GM20000 (cell line): ENCODE results near the gene FBXW5.

Source experiments
- DNase-seq: peaks from one replicate; pipeline ENCODE4 v3.0.0; 2012; ENCODE audit warnings: low spot score
- TF ChIP-seq, protein P1 (sequence below): IDR thresholded peaks from 2 replicates; pipeline ENCODE4 v1.5.1; 2012; ENCODE audit warnings: mild to moderate bottlenecking, control low read depth; ENCODE audit errors: extremely low read depth, missing control alignments

FBXW5 gene

DNA sequence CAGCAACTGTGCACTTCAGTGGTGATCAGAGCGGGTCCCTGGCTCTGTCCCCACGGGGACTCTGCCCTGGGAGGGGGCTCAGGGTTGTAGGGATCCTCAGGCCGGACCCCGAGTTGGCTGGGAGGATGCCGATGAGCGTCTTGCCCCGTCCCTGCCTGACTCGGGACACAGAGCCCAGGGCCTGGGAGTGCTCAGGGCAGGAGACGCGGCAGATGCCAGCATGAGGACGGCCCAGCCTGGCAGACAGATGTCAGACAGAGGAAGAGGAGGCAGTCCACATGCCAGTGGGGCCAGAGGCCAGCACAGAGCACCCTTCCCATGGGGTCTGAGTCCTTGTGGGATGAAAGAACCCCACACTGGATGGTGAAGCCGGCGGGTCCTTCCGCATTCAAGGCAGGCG is 18.8 kb upstream of the FBXW5 start:
- DNase-seq: no peak
- TF ChIP-seq, protein P1, sequence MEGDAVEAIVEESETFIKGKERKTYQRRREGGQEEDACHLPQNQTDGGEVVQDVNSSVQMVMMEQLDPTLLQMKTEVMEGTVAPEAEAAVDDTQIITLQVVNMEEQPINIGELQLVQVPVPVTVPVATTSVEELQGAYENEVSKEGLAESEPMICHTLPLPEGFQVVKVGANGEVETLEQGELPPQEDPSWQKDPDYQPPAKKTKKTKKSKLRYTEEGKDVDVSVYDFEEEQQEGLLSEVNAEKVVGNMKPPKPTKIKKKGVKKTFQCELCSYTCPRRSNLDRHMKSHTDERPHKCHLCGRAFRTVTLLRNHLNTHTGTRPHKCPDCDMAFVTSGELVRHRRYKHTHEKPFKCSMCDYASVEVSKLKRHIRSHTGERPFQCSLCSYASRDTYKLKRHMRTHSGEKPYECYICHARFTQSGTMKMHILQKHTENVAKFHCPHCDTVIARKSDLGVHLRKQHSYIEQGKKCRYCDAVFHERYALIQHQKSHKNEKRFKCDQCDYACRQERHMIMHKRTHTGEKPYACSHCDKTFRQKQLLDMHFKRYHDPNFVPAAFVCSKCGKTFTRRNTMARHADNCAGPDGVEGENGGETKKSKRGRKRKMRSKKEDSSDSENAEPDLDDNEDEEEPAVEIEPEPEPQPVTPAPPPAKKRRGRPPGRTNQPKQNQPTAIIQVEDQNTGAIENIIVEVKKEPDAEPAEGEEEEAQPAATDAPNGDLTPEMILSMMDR: no peak

DNA sequence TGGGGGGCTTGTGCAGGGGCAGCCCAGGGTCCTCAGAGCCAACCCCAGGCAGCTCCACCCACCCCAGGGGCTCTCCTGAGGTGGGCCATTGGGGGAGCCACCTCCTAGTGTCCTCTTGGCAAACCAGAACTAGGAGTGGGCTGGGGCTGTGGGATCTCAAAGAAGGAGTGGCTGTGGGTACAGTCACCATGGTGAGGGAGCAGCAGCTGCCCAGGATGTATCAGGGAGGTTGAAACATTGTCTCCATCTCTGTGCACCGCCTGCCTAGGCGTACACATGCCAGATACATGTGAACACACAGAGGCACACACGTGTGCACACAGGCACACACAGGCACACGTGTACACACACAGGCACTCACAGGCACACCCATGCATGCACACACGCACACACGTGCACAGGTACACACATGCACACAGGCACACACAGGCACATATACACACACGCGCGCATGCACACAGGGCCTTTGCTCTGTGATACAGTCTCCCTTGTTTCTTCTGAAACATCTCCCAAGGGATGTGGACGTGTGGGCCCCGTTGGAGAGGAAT is 18.2 kb upstream of the FBXW5 start:
- no peak for DNase-seq
- TF ChIP-seq, protein P1: no peak

DNA sequence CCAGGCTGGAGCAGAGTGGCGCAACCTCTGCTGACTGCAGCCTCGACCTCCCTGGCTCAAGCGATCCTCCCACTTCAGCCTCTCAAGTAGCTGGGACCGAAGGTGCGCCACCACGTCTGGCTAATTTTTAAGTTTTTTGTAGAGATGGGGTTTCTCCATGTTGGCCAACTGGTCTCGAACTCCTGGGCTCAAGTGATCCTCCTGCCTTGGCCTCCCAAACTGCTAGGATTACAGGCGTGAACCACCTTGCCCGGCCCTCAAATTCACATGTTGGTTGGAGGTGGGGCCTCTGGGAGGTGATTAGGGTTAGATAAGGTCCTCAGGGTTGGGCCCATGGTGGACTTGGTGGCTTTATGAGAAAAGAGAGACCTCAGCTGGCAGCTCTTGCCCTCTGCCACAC is 17.6 kb upstream of the FBXW5 start:
- TF ChIP-seq, protein P1: no peak
- DNase-seq: no peak

DNA sequence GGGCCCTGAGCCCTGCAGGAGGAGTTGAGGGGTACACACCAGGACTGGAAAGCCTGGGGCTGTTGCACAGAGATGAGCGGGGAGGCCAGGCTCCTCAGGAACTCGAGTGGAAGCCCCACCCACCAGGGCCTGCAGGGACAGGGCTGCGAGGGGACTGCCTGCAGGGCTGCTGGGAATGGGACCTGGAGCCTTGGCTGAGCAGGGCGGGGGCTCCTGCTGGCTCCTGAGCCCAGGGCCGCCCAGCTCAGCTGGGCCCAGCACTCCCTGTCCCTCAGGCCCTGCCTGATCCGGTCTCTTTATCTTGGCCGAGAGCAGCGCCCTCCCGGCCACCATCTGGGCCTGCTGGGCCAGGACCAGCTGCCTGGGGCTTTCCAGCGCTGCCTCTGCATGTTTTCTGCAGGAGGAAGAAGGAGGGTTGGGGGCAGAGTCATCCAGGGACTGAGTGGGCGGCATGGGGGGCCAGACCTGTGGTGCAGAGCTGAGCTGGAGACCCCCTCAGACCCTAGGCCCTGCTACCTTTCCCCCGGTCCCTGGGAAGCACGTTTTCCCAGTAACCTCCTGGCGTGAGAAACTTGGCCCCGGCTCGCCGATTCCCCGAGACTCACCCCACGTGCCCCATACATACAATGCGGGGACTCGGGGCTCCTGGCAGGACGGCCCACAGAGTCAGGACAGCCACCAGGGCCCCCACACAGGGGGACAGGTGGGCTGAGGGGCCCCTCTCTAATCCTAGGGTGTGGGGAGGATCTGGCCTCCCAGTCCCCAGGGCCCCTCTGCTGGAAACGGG is 16.9 kb upstream of the FBXW5 start:
- no peak for DNase-seq
- TF ChIP-seq, protein P1: no peak

DNA sequence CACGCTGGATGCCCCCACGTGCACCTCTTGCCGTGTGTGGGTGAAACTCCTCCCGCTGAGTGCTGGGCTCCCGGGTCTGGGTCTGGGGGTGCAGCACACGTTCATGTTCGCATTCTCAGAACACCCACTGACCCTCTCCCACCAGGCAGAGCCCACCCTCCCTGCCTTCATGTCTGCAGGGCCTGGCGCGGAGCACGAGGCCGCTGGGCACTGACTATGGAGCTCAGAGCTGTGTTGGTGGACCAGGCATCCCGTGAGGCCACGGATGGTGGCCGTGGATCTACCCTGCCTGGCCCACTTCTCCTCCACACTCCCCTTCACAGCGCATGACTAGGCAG is 16.4 kb upstream of the FBXW5 start:
- no peak for DNase-seq
- TF ChIP-seq, protein P1: no peak

DNA sequence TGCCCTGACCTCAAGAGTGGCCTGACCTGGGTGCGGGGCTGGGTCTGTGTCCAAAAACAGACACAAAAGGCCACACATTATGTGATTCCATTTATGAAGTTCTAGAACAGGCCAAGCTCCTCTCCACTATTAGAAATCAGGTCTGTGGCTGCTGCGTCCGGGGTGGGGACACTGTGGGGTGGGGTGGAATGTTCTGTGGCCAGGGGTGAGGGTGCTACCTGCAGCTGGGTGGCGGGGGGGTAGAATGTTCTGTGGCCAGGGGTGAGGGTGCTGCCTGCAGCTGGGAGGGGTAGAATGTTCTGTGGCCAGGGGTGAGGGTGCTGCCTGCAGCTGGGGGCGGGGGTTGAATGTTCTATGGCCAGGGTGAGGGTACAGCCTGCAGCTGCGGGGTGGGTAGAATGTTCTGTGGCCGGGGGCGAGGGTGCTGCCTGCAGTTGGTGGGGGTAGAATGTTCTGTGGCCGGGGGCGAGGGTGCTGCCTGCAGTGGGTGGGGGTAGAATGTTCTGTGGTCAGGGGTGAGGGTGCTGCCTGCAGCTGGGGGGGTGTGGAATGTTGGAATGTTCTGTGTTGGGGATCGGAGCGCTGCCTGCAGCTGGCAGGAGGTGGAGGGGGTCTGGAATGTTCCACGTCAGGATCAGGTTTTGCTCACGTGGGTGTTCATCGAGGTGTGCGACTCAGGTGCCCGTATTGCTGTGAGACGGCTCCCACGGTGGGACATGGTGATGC is 15.8 kb upstream of the FBXW5 start:
- TF ChIP-seq, protein P1: no peak
- no peak for DNase-seq

DNA sequence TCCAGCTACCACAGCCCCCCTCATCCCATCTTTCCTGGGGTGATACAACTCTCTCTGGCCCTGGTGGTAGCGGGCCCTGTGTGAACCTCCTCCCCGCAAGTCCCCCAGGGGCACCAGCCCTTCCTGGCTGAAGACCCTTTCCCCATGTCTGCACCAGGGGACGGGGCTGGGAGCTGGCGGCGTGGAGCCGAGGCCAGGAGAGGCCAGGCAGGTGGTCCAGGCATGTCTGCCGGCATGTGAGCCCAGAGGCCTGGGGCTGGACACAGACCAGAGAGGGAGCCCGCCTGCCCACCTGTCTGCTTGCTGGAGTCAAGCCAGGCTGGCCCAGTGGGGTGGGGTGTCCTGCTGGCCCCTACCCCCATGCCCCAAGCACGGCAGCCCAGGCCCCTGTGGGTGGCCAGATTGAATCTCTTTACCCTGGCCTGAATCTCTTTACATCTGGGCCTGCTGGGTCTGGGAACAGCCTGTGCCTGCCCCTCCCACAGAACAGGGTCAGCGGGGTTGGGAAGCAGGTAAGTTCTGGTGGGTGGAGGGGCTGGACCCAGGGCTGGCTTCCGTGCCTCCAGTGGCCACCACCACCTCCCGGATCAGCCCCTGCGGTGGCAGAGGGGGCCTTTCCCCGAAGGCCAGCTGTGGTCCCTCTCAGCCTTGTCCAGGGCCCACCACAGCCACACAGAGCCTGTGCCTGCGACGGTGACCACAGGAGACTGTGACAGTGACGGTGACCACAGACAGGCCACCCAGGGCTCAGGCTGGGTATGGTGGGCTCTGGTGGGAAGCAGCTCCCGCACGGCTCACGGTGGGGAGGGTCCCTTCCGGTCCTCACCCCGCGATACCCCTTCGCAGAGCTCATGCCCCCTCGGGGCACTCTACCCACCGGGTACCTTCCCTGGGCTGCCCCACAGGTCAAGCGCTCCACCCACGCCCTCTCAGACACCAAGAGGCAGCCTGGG is 14.6 kb upstream of the FBXW5 start:
- TF ChIP-seq, protein P1: no peak
- DNase-seq: no peak
